RCC 7860 (cell line): Measurements from ENCODE around the gene NOTCH1.

Experiments used
- DNase-seq: peaks from one replicate; pipeline ENCODE4 v3.0.0-alpha.2; 2015; ENCODE audit warnings: low spot score
- FAIRE-seq: peaks from 2 replicates; lab custom pipeline; 2012; peaks lifted over from hg19 to GRCh38; lab: Jason Lieb, UNC

NOTCH1 gene

DNA sequence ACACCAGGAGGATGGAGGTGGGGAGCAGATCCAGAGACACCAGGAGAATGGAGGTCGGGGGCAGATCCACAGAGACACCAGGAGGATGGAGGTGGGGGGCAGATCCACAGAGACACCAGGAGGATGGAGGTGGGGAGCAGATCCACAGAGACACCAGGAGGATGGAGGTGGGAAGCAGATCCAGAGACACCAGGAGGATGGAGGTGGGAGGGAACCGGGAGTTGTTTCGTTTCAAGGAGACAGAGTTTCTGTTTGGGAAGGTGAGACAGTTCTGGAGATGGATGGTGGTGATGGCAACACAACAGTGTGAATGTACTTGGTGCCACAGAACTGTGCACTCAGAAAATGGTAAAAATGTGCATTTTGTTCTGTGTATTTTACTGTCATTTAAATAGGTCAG lies 97.2 kb downstream of the NOTCH1 start:
- FAIRE-seq (no peak), DNase-seq (no peak)

DNA sequence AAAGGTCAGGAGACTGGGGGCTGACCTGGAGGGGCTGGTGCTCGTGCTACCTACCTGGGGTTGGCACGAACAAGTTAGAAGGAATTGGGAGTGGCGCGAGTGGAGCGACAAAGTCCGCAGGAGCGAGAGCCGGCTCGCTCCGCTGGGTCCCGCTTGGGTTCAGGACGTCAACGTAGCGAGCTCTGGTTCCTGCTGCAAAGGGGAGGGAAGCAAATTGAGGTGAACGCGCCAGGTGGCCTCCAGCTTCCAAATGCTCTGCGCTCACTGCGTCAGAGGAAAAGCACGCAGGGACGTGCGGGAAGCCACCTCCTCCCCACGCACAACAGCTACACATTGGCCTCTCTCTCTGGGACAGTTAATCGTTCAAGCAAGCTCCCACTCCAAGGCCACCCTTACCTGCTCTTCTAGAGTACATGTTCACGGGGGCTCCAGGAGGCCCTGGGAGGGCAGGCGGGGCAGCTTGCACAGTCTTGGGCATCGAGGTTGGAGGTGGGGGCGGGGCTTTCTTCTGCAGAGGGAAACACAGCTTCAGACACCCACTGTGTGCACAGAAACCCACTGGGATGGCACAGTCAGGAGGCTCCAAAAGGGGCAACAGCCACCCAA lies 98.6 kb downstream of the NOTCH1 start:
- FAIRE-seq (no peak), DNase-seq (no peak)

DNA sequence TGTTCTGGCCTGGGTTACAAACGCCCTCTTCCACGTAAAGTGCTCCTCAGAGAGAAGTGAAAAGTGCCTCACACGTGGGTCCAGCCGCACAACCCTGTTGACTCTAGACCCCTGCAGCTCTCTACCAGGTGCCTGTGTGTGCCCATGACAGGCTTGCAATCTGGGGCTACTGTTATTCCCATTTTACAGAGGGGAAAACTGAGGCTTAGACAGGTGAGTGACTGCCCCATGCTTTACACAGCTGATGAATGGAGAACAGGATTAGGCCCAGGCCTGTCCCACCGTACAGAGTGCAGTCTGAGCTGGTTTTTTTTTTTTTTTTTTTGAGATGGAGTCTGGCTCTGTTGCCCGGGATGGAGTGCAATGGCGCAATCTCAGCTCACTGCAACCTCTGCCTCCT lies 100.0 kb downstream of the NOTCH1 start:
- no peak for DNase-seq
- FAIRE-seq: no peak
